H1 (cell line): ENCODE measurements around the gene LEMD2. TPM values are rescaled to one million over a fixed set of nuclear protein-coding genes. Genes with fewer than 3 reads are reported as not detected.

Source experiments
- CTCF ChIA-PET: fragments of 300-600 bp; sonication (Branson Sonifier 250); formaldehyde crosslinking; loops from one replicate; lab custom pipeline; 2021; ENCODE audit not compliant: partially characterized antibody; lab: Charles Lee
- POLR2A ChIA-PET: fragments of 300-600 bp; sonication (Branson Sonifier 250); formaldehyde crosslinking; loops from one replicate; lab custom pipeline; 2021; ENCODE audit warnings: inconsistent platforms; ENCODE audit not compliant: partially characterized antibody; lab: Charles Lee
- DNase-seq, 2 experiments: peaks; one replicate each; pipeline versions ENCODE4 v3.0.0 to v3.0.0-alpha.2; 2010 to 2022; ENCODE audit warnings: low spot score in 2 of 2, low read depth in 1 of 2, mixed read lengths in 1 of 2
- FAIRE-seq: peaks from 2 replicates; lab custom pipeline; 2011; peaks lifted over from hg19 to GRCh38; lab: Jason Lieb, UNC
- H2AFZ ChIP-seq: 2 replicates; pipeline ENCODE4 v1.8.1; 2012; ENCODE audit warnings: low read length, inconsistent platforms
- H2AK5ac ChIP-seq: 2 replicates; pipeline ENCODE4 v1.6.1; 2013; ENCODE audit warnings: low read depth, low read length
- H2BK120ac ChIP-seq: replicated peaks from 2 replicates; pipeline ENCODE3; 2013; ENCODE audit warnings: low read depth, low read length, inconsistent platforms
- H2BK12ac ChIP-seq: 2 replicates; pipeline ENCODE4 v1.6.1; 2013; ENCODE audit warnings: low read depth, low read length
- H2BK15ac ChIP-seq: 2 replicates; pipeline ENCODE4 v1.6.1; 2013; ENCODE audit warnings: low read length
- H2BK20ac ChIP-seq: 2 replicates; pipeline ENCODE4 v1.6.1; 2013; ENCODE audit warnings: low read length
- H2BK5ac ChIP-seq: 2 replicates; pipeline ENCODE4 v1.6.1; 2013; ENCODE audit warnings: low read depth, low read length
- H3K14ac ChIP-seq: 2 replicates; pipeline ENCODE4 v1.6.1; 2013; ENCODE audit warnings: inconsistent platforms; ENCODE audit not compliant: insufficient read length
- H3K18ac ChIP-seq: 2 replicates; pipeline ENCODE4 v1.6.1; 2013; ENCODE audit warnings: low read length; ENCODE audit errors: extremely low read depth
- H3K23ac ChIP-seq: 2 replicates; pipeline ENCODE4 v1.6.1; 2013; ENCODE audit warnings: inconsistent platforms; ENCODE audit not compliant: insufficient read length
- H3K23me2 ChIP-seq: 2 replicates; pipeline ENCODE4 v1.6.1; 2013; ENCODE audit warnings: low read depth, low read length
- H3K27ac ChIP-seq: 2 replicates; pipeline ENCODE4 v1.6.1; 2011; ENCODE audit warnings: low read depth, low read length, inconsistent platforms
- H3K27me3 ChIP-seq, 4 experiments: replicated peaks in 1 of 4; 1 replicate in 1 of 4; 2 replicates in 3 of 4; pipeline versions ENCODE4 v1.6.1 to v1.8.1; 2011 to 2013; ENCODE audit warnings: low read length in 3 of 4, mild to moderate bottlenecking in 3 of 4, inconsistent platforms in 2 of 4, mixed read lengths in 2 of 4, moderate library complexity in 1 of 4; ENCODE audit not compliant: control insufficient read depth in 3 of 4, insufficient read depth in 3 of 4; ENCODE audit errors: extremely low read depth in 1 of 4
- H3K36me3 ChIP-seq, 4 experiments: 2 replicates each; pipeline versions ENCODE4 v1.6.1 to v1.8.1; 2011 to 2013; ENCODE audit warnings: mild to moderate bottlenecking in 4 of 4, low read length in 3 of 4, moderate library complexity in 2 of 4, control low read depth in 1 of 4, inconsistent platforms in 1 of 4; ENCODE audit not compliant: insufficient read depth in 4 of 4, control insufficient read depth in 2 of 4
- H3K4ac ChIP-seq: replicated peaks from 2 replicates; pipeline ENCODE3; 2013; ENCODE audit warnings: low read length, low read depth, mixed read lengths, inconsistent platforms; ENCODE audit not compliant: insufficient read length
- H3K4me1 ChIP-seq, 4 experiments: replicated peaks in 1 of 4; 1 replicate in 1 of 4; 2 replicates in 3 of 4; pipeline versions ENCODE4 v1.6.1 to v1.8.1; 2011 to 2013; ENCODE audit warnings: low read length in 3 of 4, inconsistent platforms in 2 of 4, mixed read lengths in 1 of 4; ENCODE audit not compliant: insufficient read depth in 4 of 4, control insufficient read depth in 3 of 4
- H3K4me2 ChIP-seq, 2 experiments: 2 replicates each; pipeline versions ENCODE4 v1.6.1 to v1.8.1; 2011 to 2013; ENCODE audit warnings: low read depth in 2 of 2, low read length in 2 of 2, control low read depth in 1 of 2, inconsistent platforms in 1 of 2, mild to moderate bottlenecking in 1 of 2; ENCODE audit not compliant: insufficient read depth in 1 of 2
- H3K4me3 ChIP-seq, 4 experiments: fragments of 200-600, 300-600 bp in 1 of 4; sonication (generic), shearing (Covaris generic), sonication (Bioruptor Twin) in 1 of 4; 2 replicates each; pipeline versions ENCODE4 v1.5.1 to v1.8.1; 2011 to 2016; ENCODE audit warnings: low read length in 4 of 4, low read depth in 3 of 4, control low read depth in 2 of 4, inconsistent platforms in 2 of 4, mild to moderate bottlenecking in 2 of 4, mixed read lengths in 1 of 4, moderate library complexity in 1 of 4; ENCODE audit not compliant: insufficient read depth in 2 of 4; ENCODE audit errors: extremely low read depth in 1 of 4
- H3K56ac ChIP-seq: replicated peaks from 2 replicates; pipeline ENCODE3; 2013; ENCODE audit warnings: low read depth, mild to moderate bottlenecking, mixed read lengths, low read length, inconsistent platforms; ENCODE audit not compliant: insufficient read length
- H3K79me1 ChIP-seq: 2 replicates; pipeline ENCODE4 v1.6.1; 2013; ENCODE audit warnings: low read depth, low read length, control low read depth
- H3K79me2 ChIP-seq, 2 experiments: 2 replicates each; pipeline versions ENCODE4 v1.6.1 to v1.8.1; 2012 to 2013; ENCODE audit warnings: low read length in 2 of 2, mild to moderate bottlenecking in 2 of 2, inconsistent platforms in 1 of 2; ENCODE audit not compliant: insufficient read depth in 2 of 2, control insufficient read depth in 1 of 2
- H3K9ac ChIP-seq, 4 experiments: replicated peaks in 1 of 4; 1 replicate in 1 of 4; 2 replicates in 3 of 4; pipeline versions ENCODE4 v1.6.1 to v1.8.1; 2011 to 2013; ENCODE audit warnings: low read depth in 3 of 4, low read length in 3 of 4, control low read depth in 2 of 4, mild to moderate bottlenecking in 2 of 4, moderate library complexity in 2 of 4, inconsistent platforms in 1 of 4; ENCODE audit errors: extremely low read depth in 1 of 4
- H3K9me3 ChIP-seq, 2 experiments: 2 replicates each; pipeline versions ENCODE4 v1.6.1 to v1.8.1; 2012 to 2013; ENCODE audit warnings: mild to moderate bottlenecking in 2 of 2, moderate library complexity in 2 of 2, control low read depth in 1 of 2, inconsistent platforms in 1 of 2, low read depth in 1 of 2, low read length in 1 of 2, mixed read lengths in 1 of 2; ENCODE audit not compliant: insufficient read depth in 2 of 2
- H4K20me1 ChIP-seq, 2 experiments: replicated peaks in 1 of 2; 2 replicates each; pipeline versions ENCODE3 to v1.8.1; 2011 to 2013; ENCODE audit warnings: inconsistent platforms in 2 of 2, low read length in 2 of 2, mild to moderate bottlenecking in 1 of 2; ENCODE audit not compliant: insufficient read depth in 2 of 2, control insufficient read depth in 1 of 2
- H4K5ac ChIP-seq: 2 replicates; pipeline ENCODE4 v1.6.1; 2013; ENCODE audit warnings: low read length, low read depth, mixed read lengths, inconsistent platforms; ENCODE audit not compliant: insufficient read length
- H4K8ac ChIP-seq: 2 replicates; pipeline ENCODE4 v1.8.0; 2013; ENCODE audit warnings: mild to moderate bottlenecking, moderate library complexity, low read length, inconsistent platforms; ENCODE audit not compliant: insufficient read depth; ENCODE audit errors: extremely low read depth
- H4K91ac ChIP-seq: replicated peaks from 2 replicates; pipeline ENCODE3; 2013; ENCODE audit warnings: low read length, mixed read lengths, inconsistent platforms; ENCODE audit not compliant: insufficient read length
- ATF2 ChIP-seq: IDR thresholded peaks from 2 replicates; pipeline ENCODE4 v1.6.1; 2012; ENCODE audit warnings: low read length, inconsistent platforms
- CBX8 ChIP-seq: fragments of 300-800, 300-1000 bp; sonication (generic); IDR thresholded peaks from 2 replicates; pipeline ENCODE4 v1.7.1; 2016; ENCODE audit warnings: low read depth, low read length, borderline replicate concordance
- CEBPB ChIP-seq: IDR thresholded peaks from 2 replicates; pipeline ENCODE4 v1.6.1; 2012; ENCODE audit warnings: low read depth, low read length
- EP300 ChIP-seq, 2 experiments: IDR thresholded peaks; 1 replicate in 1 of 2; 2 replicates in 1 of 2; pipeline ENCODE4 v1.6.1; 2011 to 2012; ENCODE audit warnings: low read depth in 2 of 2, low read length in 2 of 2, mild to moderate bottlenecking in 2 of 2, borderline replicate concordance in 1 of 2, inconsistent platforms in 1 of 2, moderate library complexity in 1 of 2
- HDAC6 ChIP-seq: IDR thresholded peaks from one replicate; pipeline ENCODE4 v1.7.1; 2012; ENCODE audit warnings: low read depth, mild to moderate bottlenecking, inconsistent platforms, low read length, moderate library complexity
- KDM5A ChIP-seq: fragments of 200-600 bp; IDR thresholded peaks from 2 replicates; pipeline ENCODE4 v1.7.1; 2012; ENCODE audit warnings: mild to moderate bottlenecking, low read length, inconsistent platforms, mixed read lengths
- POLR2A ChIP-seq, 2 experiments: IDR thresholded peaks; 1 replicate in 1 of 2; 2 replicates in 1 of 2; pipeline ENCODE4 v1.6.1; 2011; ENCODE audit warnings: low read depth in 2 of 2, low read length in 2 of 2, mild to moderate bottlenecking in 2 of 2; ENCODE audit errors: control extremely low read depth in 1 of 2
- SIN3A ChIP-seq, 2 experiments: IDR thresholded peaks in 1 of 2; conservative IDR thresholded peaks in 1 of 2; 2 replicates each; pipeline ENCODE4 v1.6.1; 2011 to 2012; ENCODE audit warnings: low read length in 2 of 2, improper control_type of control experiment in 1 of 2, low read depth in 1 of 2, mild to moderate bottlenecking in 1 of 2
- SIRT6 ChIP-seq: IDR thresholded peaks from one replicate; pipeline ENCODE4 v1.7.1; 2012; ENCODE audit warnings: low read length, inconsistent platforms
- SP1 ChIP-seq: IDR thresholded peaks from 2 replicates; pipeline ENCODE4 v1.6.1; 2011; ENCODE audit warnings: low read depth, low read length
- TAF1 ChIP-seq: IDR thresholded peaks from 2 replicates; pipeline ENCODE4 v1.6.1; 2011; ENCODE audit warnings: mild to moderate bottlenecking, low read depth, low read length
- YY1 ChIP-seq: IDR thresholded peaks from 2 replicates; pipeline ENCODE4 v1.6.1; 2011; ENCODE audit warnings: low read depth, mild to moderate bottlenecking, low read length
- ZNF274 ChIP-seq: IDR thresholded peaks from 2 replicates; pipeline ENCODE4 v1.7.0; 2012; ENCODE audit warnings: low read length, borderline replicate concordance; ENCODE audit errors: extremely low read depth
- WGBS, 2 experiments: shearing (Covaris generic) in 1 of 2; methylation state at CpG; one replicate each; pipeline versions ENCODE4 v1.1.6 to v1.1.7; 2013 to 2015; ENCODE audit warnings: low lambda C conversion rate in 2 of 2, mixed read lengths in 2 of 2, inconsistent platforms in 1 of 2, low coverage in 1 of 2, missing lambda C conversion rate in 1 of 2; ENCODE audit not compliant: insufficient replicate concordance in 2 of 2, insufficient coverage in 1 of 2, insufficient read length in 1 of 2; ENCODE audit errors: extremely low coverage in 1 of 2, missing lambda C conversion rate in 1 of 2; 5-methylcytosine and 5-hydroxymethylcytosine counted together
- polyA plus RNA-seq, 7 experiments: library from polyadenylated mRNA; depleted of rRNA in 3 of 7; stranded (reverse) in 5 of 7; unstranded in 2 of 7; fragments of >200 nt in 5 of 7; fragments of 200-250 nt in 2 of 7; gene quantifications; 1 replicate in 5 of 7; 2 replicates in 1 of 7; 4 replicates in 1 of 7; pipeline versions ENCODE4 v1.2.1 to v1.2.3, GENCODE V29; 2011 to 2013; ENCODE audit warnings: missing spikeins in 2 of 7, mixed read lengths in 2 of 7
- total RNA-seq: library from RNA; stranded (reverse); fragmentation: NEBNext Ultra II Directional; extraction: Animal tissue kit (Norgen Biotek cat#: 25700); gene quantifications from 2 replicates; pipeline ENCODE4 v1.2.1, GENCODE V29; 2021

LEMD2 gene
- total and polyA plus RNA-seq, 2 of the 8 experiments (the other 6 are each of a cell fraction or from before 2014, with no cell fraction given): 32.7 to 57.3 TPM

GRCh38 chr6:33745548-33745947, 43.4 kb downstream of the LEMD2 start:
- Histone ChIP-seq H4K8ac (no peak overlapping the region), H3K9ac (no peak overlapping the region), H4K20me1 (no peaks in the 10 kb centered on the region), H3K4ac (peak overlapping the region; percentile 83), H2BK120ac (no peak overlapping the region), H4K91ac (peak overlapping the region; percentile 98), H3K14ac (no peak overlapping the region), H2BK20ac (0 out of 2 replicates have a peak overlapping the region, but pooled peaks have one; percentile 97), H4K5ac (no peak overlapping the region), H3K4me1 (peaks cover 7 to 35% (median 23%) of the 10 kb centered on the region in 4 experiments), H3K4me3 (no peak overlapping the region), H3K79me2 (no peaks in the 10 kb centered on the region), H2BK15ac (no peak overlapping the region), H2AFZ (no peak overlapping the region), H3K27me3 (no peaks in the 10 kb centered on the region), H3K23me2 (no peaks in the 10 kb centered on the region), H3K79me1 (no peaks in the 10 kb centered on the region), H2BK5ac (peak overlapping the region; percentile 94; the same call in 1 of the 2 replicates), H3K9me3 (no peaks in the 10 kb centered on the region), H3K18ac (peak overlapping the region; percentile 94; the same call in 1 of the 2 replicates), H2AK5ac (0 out of 2 replicates have a peak overlapping the region, but pooled peaks have one; percentile 49), H3K36me3 (no peaks in the 10 kb centered on the region), H3K4me2 (no peak overlapping the region), H3K27ac (no peak overlapping the region), H2BK12ac (peak overlapping the region; percentile 96; the same call in 1 of the 2 replicates), H3K56ac (no peak overlapping the region), H3K23ac (no peak overlapping the region)
- no peak for FAIRE-seq
- WGBS, 2 experiments: 84% methylated on average over 7 of the region's 7 CpGs; no CpG with 5 or more reads in 1 of the 2 experiments
- DNase-seq: no peak
- ChIA-PET CTCF (interaction anchor here (0.6 to 12.0 kb wide), 27 partner anchors 8 to 409 kb away, joined by 3 to 171 read pairs (median 4); partner anchors contain the start of gene UQCC2), POLR2A (interaction anchor here (0.6 to 2.8 kb wide), 3 partner anchors 16 to 151 kb away, joined by 3 to 14 read pairs (median 4); no protein-coding TSS in a partner anchor)
- TF ChIP-seq YY1 (no peak), TAF1 (no peak), POLR2A (IDR thresholded peaks at IDR 0.05; ENCODE audit: control extremely low read depth in 1 of 2, low read depth in 2 of 2, low read length in 2 of 2) (no peak), ZNF274 (no peak), EP300 (IDR thresholded peaks at IDR 0.05; ENCODE audit: borderline replicate concordance in 1 of 2, low read depth in 2 of 2, low read length in 2 of 2) (no peak), SIRT6 (no peak), ATF2 (no peak), SP1 (no peak), SIN3A (conservative IDR thresholded peaks at IDR 0.05 in 1 of 2, IDR thresholded peaks at IDR 0.05 in 1 of 2; ENCODE audit: low read depth in 1 of 2, low read length in 2 of 2) (no peak), CBX8 (no peak), KDM5A (no peak), CEBPB (no peak), HDAC6 (no peak)
